Right renal cortex interstitium (tissue), 3 donors: ENCODE measurements around the gene FAM151A. TPM values are rescaled to one million over a fixed set of nuclear protein-coding genes. Genes with fewer than 3 reads are reported as not detected.

Experiments
- DNase-seq, 3 donors: peaks; one replicate each; pipeline ENCODE4 v3.0.0-alpha.2; 2013; ENCODE audit warnings: low read depth in 3 of 3, low spot score in 2 of 3
- polyA plus RNA-seq, 3 donors: library from polyadenylated mRNA; unstranded; fragments of 120-200 nt; gene quantifications; one replicate each; pipeline ENCODE4 v1.2.1, GENCODE V29; 2013; ENCODE audit not compliant: insufficient read length in 3 of 3

The FAM151A gene
- polyA plus RNA-seq, 3 donors: 21.0 to 39.1 (median 24.2) TPM

GRCh38 chr1:54604572-54605370 is 18.6 kb downstream of the FAM151A start:
- no peak for DNase-seq

GRCh38 chr1:54604051-54604450 is 19.3 kb downstream of the FAM151A start:
- DNase-seq: no peak

GRCh38 chr1:54603241-54603640 is 20.1 kb downstream of the FAM151A start:
- DNase-seq: no peak

GRCh38 chr1:54602554-54602953 is 20.8 kb downstream of the FAM151A start:
- DNase-seq: no peak

- no peak for DNase-seq
These were observed 21.6 kb downstream of the FAM151A start for GRCh38 chr1:54601730-54602129.

GRCh38 chr1:54600947-54601721 is 22.2 kb downstream of the FAM151A start:
- DNase-seq: peak in 2 of 3 donors; percentile 36 to 54

GRCh38 chr1:54599211-54599823 is 24.0 kb downstream of the FAM151A start:
- no peak for DNase-seq

- DNase-seq: no peak
These were observed 25.8 kb downstream of the FAM151A start for GRCh38 chr1:54597455-54598030.

- no peak for DNase-seq
These were observed 26.6 kb downstream of the FAM151A start for GRCh38 chr1:54596756-54597155.

- DNase-seq: no peak
These were observed 27.3 kb downstream of the FAM151A start for GRCh38 chr1:54595956-54596498.

- no peak for DNase-seq
These were observed 28.9 kb downstream of the FAM151A start for GRCh38 chr1:54594463-54594862.

GRCh38 chr1:54593571-54594160 is 29.7 kb downstream of the FAM151A start:
- DNase-seq: no peak

- DNase-seq: no peak
These were observed 32.1 kb downstream of the FAM151A start for GRCh38 chr1:54591127-54591756.

- no peak for DNase-seq
These were observed 34.9 kb downstream of the FAM151A start for GRCh38 chr1:54588377-54588776.

GRCh38 chr1:54585181-54586066 is 37.9 kb downstream of the FAM151A start:
- DNase-seq: no peak

- DNase-seq: no peak
These were observed 38.8 kb downstream of the FAM151A start for GRCh38 chr1:54584575-54584974.

- no peak for DNase-seq
These were observed 39.5 kb downstream of the FAM151A start for GRCh38 chr1:54583871-54584270.

GRCh38 chr1:54583307-54583686 is 40.0 kb downstream of the FAM151A start:
- no peak for DNase-seq
